Measurements from ENCODE around the gene CCDC106.

The CCDC106 gene

DNA sequence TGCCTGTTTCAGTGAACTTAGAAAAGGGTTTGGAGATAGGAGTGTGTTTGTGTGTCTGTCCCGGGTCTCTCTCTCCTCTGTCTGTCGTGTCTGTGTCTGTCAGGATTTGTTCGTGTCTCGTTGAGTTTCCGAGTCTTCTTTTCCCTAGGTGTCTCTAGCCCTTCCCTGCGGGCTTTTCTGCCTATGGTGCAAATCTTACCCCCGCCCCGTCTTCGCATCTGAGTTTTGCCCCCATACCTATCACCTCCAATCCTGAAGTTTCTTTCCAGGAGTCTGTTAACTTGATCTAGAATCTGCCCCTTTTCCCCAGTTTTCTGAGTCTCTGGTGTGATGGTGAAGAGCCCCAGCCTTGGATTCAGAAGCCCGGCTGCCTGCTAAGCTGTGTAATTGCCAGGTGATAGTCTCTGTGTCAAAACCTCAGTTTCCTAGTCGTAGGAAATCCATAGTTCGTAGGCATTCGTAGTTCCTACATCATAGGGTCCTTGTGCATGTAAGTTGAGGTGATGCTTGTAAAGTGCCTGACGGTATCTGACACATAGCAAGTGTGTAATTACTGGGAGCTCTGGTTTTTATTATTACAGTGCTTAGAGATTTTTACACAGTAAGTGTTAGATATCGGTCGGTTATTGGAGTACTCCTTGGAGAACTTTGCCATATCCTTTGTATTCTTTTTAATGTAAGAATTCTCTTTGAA lies 27.8 kb downstream of the CCDC106 start:
- H3K27ac ChIP-seq: peak overlapping the region; percentile 67; the same call in 1 of the 2 replicates
- H3K4me3 ChIP-seq: peak overlapping the region; percentile 84
- no peak for TF ChIP-seq EZH2 (IDR thresholded peaks at IDR 0.05)
- no peak for TF ChIP-seq POLR2AphosphoS5 (IDR thresholded peaks at IDR 0.05; ENCODE audit: borderline replicate concordance, low read depth, low read length)
- no peak for TF ChIP-seq FOXP2 (optimal IDR thresholded peaks at IDR 0.05; ENCODE audit: control extremely low read depth, extremely low read length, insufficient read depth)
- peaks cover 56% of the 10 kb centered on the region for H3K36me3 ChIP-seq (ENCODE audit: insufficient read depth, low read length)
- peak overlapping the region; percentile 88 for H3K9ac ChIP-seq (ENCODE audit: insufficient read length)
- no peaks in the 10 kb centered on the region for H3K9me3 ChIP-seq (ENCODE audit: low read depth, low read length)
- no peak for DNase-seq (ENCODE audit: low read depth, low spot score)

DNA sequence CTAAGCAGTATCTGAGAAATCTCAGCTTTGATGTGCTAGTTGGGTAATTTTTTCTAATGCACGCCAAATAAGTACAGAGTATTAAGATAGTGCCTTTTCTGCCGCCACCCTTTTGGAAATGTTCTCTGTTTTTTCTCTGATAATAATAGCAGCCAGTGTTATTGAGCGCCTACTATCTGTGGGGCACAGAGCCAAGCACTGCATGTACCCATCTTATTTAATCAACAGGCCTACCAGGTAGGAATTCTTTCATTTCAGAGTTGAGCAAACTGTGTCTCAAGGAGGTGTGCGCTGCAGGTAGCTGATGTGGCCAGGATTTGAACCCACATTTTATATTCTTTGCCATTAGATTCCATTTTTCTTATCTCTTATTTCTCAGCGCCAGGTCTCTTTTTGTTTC lies 28.4 kb downstream of the CCDC106 start:
- DNase-seq (ENCODE audit: low read depth, low spot score): no peak
- no peak for TF ChIP-seq EZH2 (IDR thresholded peaks at IDR 0.05)
- no peak for TF ChIP-seq POLR2AphosphoS5 (IDR thresholded peaks at IDR 0.05; ENCODE audit: borderline replicate concordance, low read depth, low read length)
- no peak for TF ChIP-seq FOXP2 (optimal IDR thresholded peaks at IDR 0.05; ENCODE audit: control extremely low read depth, extremely low read length, insufficient read depth)
- Histone ChIP-seq H3K27ac (no peak overlapping the region), H3K9me3 (ENCODE audit: low read depth, low read length) (no peaks in the 10 kb centered on the region), H3K9ac (ENCODE audit: insufficient read length) (peak overlapping the region; percentile 88), H3K36me3 (ENCODE audit: insufficient read depth, low read length) (peaks cover 56% of the 10 kb centered on the region), H3K4me3 (peak overlapping the region; percentile 84)

DNA sequence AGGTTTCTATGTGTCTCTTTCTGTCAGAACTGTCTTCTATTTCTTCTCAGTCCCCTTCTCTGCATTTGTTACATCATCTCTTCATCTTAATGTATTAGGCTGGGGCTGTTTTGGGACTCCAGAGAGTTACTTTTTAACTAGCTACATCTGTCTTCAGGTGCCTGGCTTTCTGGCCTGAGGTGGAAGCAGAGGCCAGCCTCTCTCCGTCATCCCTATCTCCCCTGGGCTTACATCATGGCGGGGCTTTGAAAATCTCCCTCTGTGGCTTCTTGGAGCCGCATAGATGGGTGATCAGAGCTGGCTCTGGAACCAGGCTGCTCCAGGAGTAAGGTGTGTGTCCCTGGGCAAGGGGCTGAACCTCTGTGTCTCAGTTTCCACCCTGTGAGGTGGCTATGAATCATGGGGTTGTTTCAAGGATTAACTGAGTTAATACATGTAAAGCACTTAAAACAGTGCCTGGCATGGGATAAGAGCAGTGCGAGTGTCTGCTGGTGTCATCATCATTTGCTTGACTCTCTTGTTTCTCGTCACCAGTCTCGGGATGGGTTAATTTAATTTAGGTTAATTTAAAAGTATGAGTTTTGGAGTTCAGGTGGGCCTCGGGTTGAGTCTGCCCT lies 29.0 kb downstream of the CCDC106 start:
- no peak for DNase-seq (ENCODE audit: low read depth, low spot score)
- H3K27ac ChIP-seq: no peak overlapping the region
- peak overlapping the region; percentile 88 for H3K9ac ChIP-seq (ENCODE audit: insufficient read length)
- no peak for TF ChIP-seq POLR2AphosphoS5 (IDR thresholded peaks at IDR 0.05; ENCODE audit: borderline replicate concordance, low read depth, low read length)
- TF ChIP-seq FOXP2 (optimal IDR thresholded peaks at IDR 0.05; ENCODE audit: control extremely low read depth, extremely low read length, insufficient read depth): no peak
- TF ChIP-seq EZH2 (IDR thresholded peaks at IDR 0.05): no peak
- peak overlapping the region; percentile 84 for H3K4me3 ChIP-seq
- peaks cover 62% of the 10 kb centered on the region for H3K36me3 ChIP-seq (ENCODE audit: insufficient read depth, low read length)
- no peaks in the 10 kb centered on the region for H3K9me3 ChIP-seq (ENCODE audit: low read depth, low read length)

DNA sequence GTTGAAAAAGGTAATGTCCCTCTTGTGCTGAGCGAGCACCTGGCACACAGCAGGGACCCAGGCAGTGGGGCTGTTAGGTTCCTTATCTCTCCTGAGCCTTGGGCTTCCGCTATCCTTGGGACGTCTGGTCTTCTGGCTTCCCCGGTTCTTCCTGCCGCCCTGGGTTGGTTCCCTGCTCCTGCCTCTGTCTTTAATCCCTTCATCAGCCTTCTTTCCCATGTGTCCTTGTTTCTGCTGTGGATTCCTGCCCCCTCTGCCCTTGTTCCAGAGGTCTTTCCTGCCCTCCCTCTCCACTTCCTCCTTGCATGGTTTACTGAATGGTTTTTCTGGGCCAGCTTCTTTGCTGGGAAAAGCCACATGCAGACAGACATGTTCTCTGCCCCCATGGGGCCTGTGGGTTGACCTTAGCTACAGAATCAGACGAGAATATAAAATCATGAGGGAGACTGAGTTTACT lies 29.6 kb downstream of the CCDC106 start:
- H3K27ac ChIP-seq: no peak overlapping the region
- H3K4me3 ChIP-seq: no peak overlapping the region
- H3K9ac ChIP-seq (ENCODE audit: insufficient read length): peak overlapping the region; percentile 88
- no peak for DNase-seq (ENCODE audit: low read depth, low spot score)
- peaks cover 61% of the 10 kb centered on the region for H3K36me3 ChIP-seq (ENCODE audit: insufficient read depth, low read length)
- TF ChIP-seq FOXP2 (optimal IDR thresholded peaks at IDR 0.05; ENCODE audit: control extremely low read depth, extremely low read length, insufficient read depth): no peak
- no peak for TF ChIP-seq POLR2AphosphoS5 (IDR thresholded peaks at IDR 0.05; ENCODE audit: borderline replicate concordance, low read depth, low read length)
- no peak for TF ChIP-seq EZH2 (IDR thresholded peaks at IDR 0.05)
- H3K9me3 ChIP-seq (ENCODE audit: low read depth, low read length): no peaks in the 10 kb centered on the region

DNA sequence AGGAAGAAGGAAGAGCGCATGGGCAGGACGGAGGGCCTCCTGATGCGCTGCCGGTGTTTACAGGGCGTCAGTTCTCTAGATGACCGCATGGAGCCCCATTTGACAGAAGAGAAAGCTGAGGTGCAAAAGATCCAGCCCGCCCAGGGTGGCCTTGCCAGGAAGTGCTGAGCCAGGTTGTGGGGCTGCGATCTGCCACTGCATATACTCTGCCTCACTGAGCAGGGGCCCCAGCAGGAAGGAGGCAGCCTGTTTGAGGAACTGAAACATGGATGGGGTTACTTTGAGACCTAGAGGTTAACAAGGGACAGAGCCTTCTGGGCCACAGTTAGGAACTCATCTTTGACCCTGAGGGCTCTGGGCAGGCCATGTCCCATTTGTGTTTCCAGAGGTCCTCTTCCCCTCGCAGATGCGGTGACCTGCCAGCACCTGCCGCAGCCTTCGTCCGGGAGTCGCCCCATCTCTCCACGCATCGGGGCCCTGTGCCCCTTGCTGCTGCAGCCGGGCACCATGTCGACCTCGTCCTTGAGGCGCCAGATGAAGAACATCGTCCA lies 30.2 kb downstream of the CCDC106 start:
- H3K4me3 ChIP-seq: no peak overlapping the region
- no peak overlapping the region for H3K27ac ChIP-seq

DNA sequence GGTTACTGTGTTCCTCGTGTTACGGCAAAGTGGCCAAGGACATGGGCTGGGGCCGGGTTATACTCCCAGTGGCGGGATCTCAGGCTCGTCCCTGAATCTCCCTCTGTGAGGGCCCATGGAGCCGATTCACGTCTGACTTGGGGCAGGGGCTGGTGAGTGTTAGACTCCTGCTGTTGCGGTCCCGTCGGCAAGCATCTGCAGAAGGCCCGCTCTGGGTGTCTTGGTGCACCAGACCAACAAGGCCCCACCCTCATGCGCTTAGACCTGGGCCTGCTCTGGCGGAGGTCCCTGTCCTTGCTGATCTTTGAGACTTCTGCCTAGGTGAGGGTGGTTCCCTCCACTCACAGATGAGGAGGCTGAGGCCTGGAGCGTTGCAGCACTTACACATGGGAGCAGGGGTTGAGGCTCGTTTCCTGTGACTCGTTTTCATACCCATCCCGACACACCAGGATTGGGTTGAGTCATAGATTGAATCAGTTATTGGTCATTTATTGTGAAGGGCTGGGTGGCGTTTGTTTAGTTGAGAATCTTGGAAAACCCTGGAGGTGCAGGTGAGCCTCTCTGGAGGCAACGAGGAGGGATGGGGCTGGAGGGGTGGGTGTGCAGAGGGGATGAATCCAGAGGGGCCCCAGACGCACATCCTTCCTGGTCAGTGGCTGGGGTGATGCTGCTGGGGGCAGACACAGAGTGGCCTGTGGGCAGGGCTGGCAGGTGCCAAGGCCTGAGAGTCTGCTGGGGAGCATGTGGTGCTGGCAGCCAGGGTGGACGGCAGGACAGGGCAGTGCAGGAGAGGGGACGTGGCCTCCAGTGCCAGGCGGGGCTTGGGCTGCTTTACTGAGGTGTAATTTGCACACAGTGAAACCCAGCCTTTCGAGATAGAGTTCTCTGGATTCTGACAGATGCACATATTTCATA lies 31.6 kb downstream of the CCDC106 start:
- peaks cover 51% of the 10 kb centered on the region for H3K36me3 ChIP-seq (ENCODE audit: insufficient read depth, low read length)
- H3K9me3 ChIP-seq (ENCODE audit: low read depth, low read length): no peaks in the 10 kb centered on the region
- TF ChIP-seq EZH2 (IDR thresholded peaks at IDR 0.05) (no peak), POLR2AphosphoS5 (IDR thresholded peaks at IDR 0.05; ENCODE audit: borderline replicate concordance, low read depth, low read length) (no peak), FOXP2 (optimal IDR thresholded peaks at IDR 0.05; ENCODE audit: control extremely low read depth, extremely low read length, insufficient read depth) (no peak)
- no peak for DNase-seq (ENCODE audit: low read depth, low spot score)
- no peak overlapping the region for H3K9ac ChIP-seq (ENCODE audit: insufficient read length)
- no peak overlapping the region for H3K27ac ChIP-seq
- no peak overlapping the region for H3K4me3 ChIP-seq

More for the DNA sequence above, 30.2 kb downstream of the CCDC106 start:
- H3K9me3 ChIP-seq (ENCODE audit: low read depth, low read length): no peaks in the 10 kb centered on the region
- TF ChIP-seq POLR2AphosphoS5 (IDR thresholded peaks at IDR 0.05; ENCODE audit: borderline replicate concordance, low read depth, low read length) (no peak), EZH2 (IDR thresholded peaks at IDR 0.05) (no peak), FOXP2 (optimal IDR thresholded peaks at IDR 0.05; ENCODE audit: control extremely low read depth, extremely low read length, insufficient read depth) (no peak)
- H3K36me3 ChIP-seq (ENCODE audit: insufficient read depth, low read length): peaks cover 58% of the 10 kb centered on the region
- no peak for DNase-seq (ENCODE audit: low read depth, low spot score)
- no peak overlapping the region for H3K9ac ChIP-seq (ENCODE audit: insufficient read length)

DNA sequence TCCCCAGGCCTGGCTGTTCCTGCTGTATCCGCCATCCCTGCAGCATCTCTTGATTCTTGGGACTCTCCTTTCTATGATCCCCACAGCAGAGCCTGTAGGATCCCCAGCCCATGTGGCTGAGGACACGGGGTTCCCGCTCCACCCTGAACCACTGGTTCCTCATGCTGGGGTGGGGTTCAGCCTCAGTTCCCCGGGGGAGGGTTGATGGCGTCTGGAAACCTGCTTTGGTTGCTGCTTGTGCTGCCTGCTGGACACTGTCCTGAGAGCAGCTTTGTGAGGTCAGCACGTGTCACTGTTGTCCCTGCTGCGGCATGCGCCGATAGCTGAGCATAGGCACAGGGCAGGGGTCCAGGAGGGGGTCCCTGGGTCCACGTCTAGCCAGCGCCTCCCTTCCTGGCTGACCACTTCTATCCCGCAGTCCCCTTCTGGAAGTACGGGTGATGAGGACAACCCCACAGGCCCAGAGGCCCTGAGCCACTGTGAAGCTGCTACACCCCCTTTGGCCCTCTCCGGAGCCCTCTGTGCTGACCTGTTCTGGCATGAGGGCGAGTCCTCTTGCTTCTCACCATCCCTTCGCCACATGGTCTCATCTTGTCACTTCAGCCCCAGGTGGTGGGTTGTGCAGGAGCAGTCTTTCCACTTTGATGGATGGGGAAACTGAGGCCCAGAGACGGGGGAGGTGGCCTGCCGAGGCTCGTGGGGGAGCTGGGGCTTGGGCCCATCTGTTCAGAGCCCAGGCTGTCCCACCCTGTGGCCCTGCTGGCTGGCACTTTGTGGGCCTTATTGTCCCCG lies 32.5 kb downstream of the CCDC106 start:
- Histone ChIP-seq H3K4me3 (no peak overlapping the region), H3K36me3 (ENCODE audit: insufficient read depth, low read length) (peaks cover 56% of the 10 kb centered on the region), H3K9ac (ENCODE audit: insufficient read length) (no peak overlapping the region), H3K9me3 (ENCODE audit: low read depth, low read length) (no peaks in the 10 kb centered on the region), H3K27ac (no peak overlapping the region)
- TF ChIP-seq POLR2AphosphoS5 (IDR thresholded peaks at IDR 0.05; ENCODE audit: borderline replicate concordance, low read depth, low read length): no peak
- no peak for TF ChIP-seq FOXP2 (optimal IDR thresholded peaks at IDR 0.05; ENCODE audit: control extremely low read depth, extremely low read length, insufficient read depth)
- TF ChIP-seq EZH2 (IDR thresholded peaks at IDR 0.05): no peak
- DNase-seq (ENCODE audit: low read depth, low spot score): no peak
